ENCODE measurements around the gene NSL1.
"Not testable (repeated sequence)": the region's sequence is repeated elsewhere in the genome, so short reads cannot be mapped to it uniquely, and the experiment has no call there.

Gene NSL1

DNA sequence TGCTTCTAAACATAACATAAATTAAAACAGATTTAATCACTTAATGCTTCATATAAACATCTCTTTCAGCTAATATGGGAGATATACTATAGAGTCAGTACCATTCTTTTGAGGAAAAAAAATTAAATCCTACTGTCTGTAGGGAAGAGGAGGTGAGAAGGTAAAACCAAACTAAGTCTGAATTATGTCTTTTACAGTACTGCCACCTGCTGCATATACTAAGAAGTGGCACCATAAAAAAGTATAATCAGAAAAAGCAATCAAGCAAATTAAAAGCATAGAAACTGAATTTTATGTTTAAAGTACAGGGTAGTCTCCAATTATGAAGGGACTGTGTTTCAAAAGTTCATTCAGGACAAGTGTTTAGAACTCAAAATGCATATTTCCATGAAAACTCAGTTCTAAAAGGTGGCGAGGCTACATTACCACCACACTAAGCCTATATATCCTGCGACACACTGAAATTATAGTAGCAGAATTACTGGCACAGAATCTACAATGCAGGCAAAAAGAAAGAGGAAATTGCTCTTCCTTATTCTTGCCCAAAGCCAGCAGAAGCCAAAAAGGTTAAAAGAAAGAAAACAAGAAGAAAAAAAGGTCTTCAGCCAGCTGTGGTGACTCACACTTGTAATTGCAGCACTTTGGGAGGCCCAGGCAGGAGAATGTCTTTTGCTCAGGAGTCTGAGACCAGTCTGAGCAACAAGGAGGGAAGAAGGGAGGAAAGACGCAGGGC is 9.0 kb downstream of the NSL1 start:
- peak; percentile 46 for DNase-seq

DNA sequence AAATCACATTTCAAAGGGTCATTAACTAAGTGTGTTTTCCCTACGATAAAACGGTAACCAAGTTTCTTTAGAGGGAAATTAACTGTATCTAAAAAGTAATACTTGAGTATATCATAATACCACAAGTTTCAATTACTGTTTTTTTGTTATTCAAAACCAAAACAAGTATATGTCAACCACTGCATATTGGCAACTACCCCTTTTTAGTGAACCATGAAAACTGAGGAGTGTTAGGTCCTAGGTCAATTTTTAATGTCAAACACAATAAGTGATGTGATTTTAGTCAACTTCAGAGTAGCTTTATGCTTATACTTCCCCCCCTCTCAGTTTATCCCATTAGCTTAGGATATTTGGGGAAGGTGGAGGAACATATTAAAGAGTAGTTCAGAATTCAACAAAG is 10.4 kb downstream of the NSL1 start:
- no peak for DNase-seq

DNA sequence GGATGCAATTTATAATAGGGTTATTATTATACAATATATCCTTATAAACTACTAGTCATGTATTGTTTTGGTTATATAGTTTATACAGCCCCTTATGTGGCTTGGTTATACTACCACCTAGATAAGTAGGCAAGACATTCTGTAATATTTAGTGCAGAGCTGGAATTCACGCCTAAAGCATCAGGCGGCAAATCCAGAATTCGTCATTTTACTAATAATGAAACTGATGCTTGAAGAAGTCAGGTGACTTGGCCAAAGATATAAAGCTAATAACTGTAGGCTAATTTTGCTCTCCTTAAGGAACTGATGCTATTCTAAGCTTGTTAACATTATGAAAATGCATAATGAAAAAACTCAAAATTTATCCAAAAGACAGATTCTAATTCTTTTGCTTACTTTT is 10.8 kb downstream of the NSL1 start:
- no peak for DNase-seq

DNA sequence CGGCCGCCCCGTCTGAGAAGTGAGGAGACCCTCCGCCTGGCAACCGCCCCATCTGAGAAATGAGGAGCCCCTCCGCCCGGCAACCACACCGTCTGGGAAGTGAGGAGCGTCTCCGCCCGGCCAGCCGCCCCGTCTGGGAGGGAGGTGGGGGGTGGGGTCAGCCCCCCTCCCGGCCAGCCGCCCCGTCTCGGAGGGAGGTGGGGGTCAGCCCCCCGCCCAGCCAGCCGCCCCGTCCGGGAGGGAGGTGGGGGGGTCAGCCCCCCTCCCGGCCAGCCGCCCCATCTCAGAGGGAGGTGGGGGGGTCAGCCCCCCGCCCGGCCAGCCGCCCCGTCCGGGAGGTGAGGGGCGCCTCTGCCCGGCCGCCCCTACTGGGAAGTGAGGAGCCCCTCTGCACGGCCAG is 12.5 kb downstream of the NSL1 start:
- not testable (repeated sequence) for DNase-seq

DNA sequence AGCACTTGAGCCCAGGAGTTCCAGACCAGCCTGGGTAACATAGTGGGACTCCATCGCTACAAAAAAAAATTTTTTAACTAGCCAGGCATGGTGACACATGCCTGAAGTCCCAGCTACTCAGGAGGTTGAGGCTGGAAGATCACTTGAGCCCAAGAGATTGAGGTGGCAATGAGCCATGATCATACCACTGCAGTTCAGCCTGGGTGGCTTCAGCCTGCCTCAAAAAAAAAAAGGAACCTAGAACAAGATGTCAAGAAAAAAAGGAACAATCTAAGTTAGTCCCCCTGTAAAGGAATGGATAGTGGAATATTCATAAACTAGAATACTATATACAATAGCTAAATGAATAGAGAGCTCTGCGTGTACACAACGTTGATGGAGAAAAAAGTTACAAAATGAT is 14.4 kb downstream of the NSL1 start:
- DNase-seq = no peak

DNA sequence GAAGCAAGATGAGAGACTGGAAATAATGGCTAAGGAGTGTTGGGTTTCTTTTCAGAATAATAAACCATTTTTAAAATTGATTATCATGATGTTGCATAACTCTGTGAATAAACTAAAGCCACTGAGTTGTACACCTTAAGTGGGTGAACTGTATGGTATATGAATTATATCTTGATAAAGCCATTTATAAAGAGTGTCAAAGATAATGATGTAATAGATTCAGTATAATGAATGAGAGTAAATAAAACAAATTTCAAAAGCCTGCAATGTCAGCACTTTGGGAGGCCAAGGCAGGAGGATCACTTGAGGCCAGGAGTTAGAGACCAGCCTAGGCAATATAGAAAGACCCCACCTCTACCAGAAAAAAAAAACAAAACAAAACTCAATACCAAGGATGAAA is 16.3 kb downstream of the NSL1 start:
- DNase-seq = no peak

DNA sequence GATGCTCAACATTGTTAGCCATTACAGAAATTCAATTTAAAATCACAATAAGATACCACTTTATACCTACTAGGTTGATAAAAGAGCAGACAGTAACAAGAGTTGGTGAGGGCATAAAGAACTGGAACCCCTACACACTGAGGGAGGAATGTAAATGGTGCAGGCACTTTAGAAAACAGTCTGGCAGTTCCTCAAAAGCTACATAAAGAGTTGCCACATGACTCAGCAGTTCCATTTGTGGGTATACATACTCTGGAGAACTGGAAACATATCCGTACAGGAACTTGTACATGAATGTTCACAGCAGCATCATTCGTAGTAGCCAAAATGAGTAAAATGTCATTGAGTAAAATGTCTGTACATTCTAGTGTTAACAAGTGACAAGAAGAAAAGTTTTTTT is 17.0 kb downstream of the NSL1 start:
- no peak for DNase-seq

DNA sequence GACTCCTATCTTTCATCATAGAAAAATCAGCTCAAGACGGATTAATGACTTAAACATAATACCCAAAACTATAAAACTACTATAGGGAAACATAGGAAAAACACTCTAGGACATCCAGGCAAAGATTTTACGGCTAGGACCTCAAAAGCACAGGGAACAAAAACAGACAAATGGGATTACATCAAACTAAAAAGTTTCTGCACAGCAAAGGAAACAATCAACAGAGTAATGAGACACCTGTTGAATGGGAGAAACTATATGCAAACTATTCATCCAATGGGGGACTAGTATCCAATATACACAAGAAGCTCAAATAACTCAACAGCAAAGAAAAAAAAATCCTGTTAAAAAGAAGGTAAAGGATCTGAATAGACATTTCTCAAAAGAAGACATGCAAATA is 18.6 kb downstream of the NSL1 start:
- DNase-seq = no peak

DNA sequence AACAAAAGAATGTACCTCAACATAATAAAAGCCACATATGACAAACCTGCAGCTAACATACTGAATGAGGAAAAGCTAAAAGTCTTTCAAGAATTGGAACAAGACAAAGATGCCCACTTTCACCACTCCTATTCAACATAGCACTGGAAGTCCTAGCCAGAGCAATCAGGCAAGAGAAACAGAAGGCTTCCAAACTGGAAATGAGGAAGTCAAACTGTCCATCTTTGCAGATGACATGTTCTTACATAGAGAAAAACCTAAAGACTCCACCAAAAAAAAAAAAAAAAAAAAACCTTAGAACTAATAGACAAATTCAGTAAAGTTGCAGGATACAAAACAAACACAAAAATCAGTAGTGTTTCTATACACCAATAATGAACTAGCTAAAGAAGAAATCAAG is 20.2 kb downstream of the NSL1 start:
- DNase-seq = no peak

DNA sequence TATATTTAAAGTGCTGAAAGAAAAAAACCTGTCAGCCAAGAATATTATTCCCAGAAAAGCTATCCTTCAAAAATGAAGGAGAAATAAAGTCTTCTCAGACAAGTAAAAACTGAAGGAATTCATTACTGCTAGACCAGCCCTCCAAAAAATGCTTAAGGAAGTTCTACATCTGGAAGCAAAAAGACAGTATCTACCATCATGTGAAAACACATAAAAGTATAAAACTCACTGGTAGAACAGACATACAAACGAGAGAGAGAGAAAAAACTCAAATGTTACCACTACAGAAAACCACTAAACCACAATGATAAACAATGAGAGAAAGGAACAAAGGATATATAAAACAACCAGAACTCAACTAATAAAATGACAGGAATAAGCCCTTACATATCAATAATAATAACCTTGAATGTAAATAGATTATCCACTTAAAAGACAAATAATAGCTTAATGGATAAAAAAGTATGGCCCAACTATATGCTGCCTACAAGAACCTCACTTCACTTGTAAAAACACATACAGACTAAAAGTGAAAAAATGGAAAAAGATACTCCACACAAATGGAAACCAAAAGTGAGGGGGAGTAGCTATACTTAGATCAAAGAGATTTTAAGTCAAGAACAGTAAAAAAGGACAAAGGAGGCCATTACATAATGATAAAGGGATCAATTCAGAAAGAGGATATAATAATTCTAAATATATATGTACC is 22.0 kb downstream of the NSL1 start:
- no peak for DNase-seq

DNA sequence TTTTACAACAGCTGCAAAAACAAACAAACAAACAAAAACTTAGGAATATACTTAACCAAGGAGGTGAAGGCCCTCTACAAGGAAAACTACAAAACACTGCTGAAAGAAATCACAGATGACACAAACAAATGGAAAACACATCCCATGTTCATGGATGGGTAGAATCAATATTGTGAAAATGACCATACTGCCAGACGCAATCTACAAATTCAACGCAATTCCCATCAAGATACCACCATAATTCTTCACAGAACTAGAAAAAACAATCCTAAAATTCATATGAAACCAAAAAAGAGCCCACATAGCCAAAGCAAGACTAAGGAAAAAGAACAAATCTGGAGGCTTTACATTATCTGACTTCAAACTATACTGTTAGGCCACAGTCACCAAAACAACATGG is 24.8 kb downstream of the NSL1 start:
- not testable (repeated sequence) for DNase-seq

DNA sequence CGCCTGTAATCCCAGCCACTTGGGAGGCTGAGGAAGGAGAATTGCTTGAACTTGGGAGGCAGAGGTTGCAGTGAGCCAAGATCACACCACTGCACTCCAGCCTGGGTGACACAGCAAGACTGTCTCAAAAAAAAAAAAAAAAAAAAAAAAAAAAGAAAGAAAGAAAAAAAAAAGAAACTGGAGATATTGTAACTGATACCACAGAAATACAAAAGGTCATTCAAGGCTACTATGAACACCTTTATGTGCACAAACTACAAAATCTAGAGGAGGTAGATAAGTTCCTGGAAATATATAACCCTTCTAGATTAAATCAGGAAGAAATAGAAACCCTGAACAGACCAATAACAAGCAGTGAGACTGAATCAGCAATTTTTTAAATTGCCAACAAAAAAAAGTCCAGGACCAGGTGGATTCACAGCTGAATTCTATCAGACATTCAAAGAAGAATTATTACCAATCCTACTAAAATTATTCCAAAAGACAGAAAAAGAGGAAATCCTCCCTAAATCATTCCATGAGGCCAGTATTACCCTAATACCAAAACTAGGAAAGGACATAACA is 26.8 kb downstream of the NSL1 start:
- not testable (repeated sequence) for DNase-seq

DNA sequence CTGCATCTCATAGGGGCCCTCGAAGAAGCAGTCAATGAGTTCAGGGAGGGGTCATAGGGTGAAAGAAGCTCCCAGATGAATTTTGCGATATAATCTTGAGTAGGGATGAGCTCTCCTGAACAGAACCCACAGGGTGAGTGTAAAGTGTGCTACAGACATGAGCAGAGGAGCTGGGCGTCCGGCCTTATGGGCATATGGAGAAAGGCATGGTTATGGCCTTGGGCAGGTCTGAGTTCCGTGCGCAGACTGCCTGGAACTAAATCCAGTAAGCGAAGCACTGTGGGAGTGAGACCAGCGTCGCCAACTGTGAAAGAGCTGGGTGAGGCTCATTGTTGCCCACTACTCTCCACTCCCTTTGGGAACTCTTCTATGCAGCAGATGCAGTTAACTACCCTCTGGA is 28.7 kb downstream of the NSL1 start:
- DNase-seq = no peak

DNA sequence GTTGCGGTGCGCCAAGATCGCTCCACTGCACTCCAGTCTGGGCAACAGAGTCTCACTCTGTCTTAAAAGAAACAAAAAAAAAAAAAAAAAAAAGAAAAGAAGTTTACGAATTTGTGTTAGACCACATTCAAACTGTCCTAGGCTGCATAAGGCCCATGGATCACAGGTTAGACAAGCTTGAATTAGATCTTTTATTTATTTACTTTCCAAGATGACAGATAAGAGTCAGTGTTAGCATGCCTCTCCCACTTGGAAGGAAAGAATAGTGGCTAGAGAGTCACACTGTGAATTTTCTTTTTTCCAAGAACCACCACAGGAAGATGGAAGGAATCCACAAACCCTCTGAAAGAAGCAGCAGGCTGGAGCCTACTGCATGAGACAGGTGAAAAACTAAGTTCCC is 29.3 kb downstream of the NSL1 start:
- no peak for DNase-seq

DNA sequence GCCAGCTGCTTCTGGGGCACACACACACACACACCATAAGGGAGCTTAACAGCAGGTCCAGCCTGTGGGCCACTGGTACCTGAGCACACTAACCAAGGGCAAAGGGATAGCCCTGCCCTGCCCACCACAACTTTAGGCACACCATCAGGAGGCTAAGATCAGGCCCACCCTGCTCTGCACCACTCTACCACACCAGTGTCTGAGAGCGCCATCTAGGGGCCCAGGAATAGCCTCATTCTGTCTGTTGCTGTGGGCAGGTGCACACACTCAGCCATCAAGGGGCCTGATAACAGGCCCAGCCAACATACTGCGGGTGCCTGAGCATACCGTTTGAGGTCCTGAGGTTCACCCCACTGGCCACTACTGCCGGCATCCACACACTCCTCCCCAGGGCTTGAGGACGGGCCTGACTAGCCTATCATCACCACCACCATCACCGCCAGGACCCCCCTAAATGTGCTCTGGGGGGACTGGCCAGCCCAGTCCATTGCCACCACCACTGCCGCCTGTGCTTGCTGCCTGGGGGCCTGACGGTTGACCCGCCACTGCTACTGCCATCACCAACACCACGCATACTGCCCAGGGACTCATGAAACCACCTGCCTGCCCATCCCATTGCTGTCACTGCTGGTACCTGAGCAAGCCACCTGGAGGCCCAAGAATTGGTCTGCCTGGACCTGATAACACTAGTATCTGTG is 31.3 kb downstream of the NSL1 start:
- peak; percentile 50 for DNase-seq

DNA sequence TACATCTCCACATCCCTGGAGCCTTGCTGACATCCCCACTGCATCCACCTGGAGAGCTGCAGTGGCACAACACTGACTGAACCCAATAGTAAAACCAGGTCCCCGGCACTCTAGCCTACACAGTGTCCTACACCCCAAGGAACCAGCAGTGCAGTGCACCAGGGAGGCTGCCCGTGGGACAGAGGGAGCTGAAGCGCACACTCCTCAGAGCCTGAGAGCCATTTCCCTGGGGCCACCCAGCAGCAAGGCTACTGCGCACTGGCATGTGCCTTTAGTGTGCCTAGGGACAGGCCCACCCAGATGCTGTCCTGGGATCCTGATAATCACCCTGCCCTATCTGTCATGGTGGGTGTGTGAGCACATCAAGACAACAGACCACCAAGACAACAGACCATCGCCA is 31.9 kb downstream of the NSL1 start:
- no peak for DNase-seq

DNA sequence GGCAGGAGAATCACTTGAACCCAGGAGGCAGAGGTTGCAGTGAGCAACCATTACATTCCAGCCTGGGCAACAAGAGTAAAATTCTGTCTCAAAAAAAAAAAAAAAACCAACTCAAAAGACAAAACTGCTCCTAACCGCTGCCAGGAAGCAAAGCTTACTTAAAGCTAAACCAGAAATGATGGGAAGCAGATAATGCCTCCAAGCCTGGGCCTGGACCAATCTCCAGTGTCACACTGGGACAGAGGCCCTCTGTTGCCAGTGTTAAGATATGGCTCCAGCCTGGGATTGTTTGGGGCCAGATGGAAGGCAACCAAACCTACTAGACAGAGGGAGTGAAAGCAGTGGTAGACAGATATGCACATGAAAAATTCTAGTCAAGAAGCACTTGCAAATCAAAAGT is 36.9 kb downstream of the NSL1 start:
- no peak for DNase-seq

DNA sequence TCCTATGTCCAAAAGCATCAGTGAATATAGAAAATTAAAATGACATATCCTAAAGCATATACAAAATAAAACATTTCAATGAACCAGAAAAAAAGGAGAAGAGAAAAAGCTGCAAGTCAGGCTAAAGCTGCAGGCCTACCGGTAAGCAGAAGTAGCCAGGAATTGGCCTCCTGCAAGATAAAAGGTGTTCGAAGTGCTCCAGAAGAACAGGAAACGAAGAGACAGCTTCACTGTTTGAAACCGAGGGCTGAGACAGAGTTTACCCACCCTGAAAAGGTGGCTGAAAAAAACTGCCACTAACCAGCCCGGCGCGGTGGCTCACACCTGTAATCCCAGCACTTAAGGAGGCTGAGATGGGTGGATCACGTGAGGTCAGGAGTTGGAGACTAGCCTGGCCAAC is 37.4 kb downstream of the NSL1 start:
- peak; percentile 14 for DNase-seq

DNA sequence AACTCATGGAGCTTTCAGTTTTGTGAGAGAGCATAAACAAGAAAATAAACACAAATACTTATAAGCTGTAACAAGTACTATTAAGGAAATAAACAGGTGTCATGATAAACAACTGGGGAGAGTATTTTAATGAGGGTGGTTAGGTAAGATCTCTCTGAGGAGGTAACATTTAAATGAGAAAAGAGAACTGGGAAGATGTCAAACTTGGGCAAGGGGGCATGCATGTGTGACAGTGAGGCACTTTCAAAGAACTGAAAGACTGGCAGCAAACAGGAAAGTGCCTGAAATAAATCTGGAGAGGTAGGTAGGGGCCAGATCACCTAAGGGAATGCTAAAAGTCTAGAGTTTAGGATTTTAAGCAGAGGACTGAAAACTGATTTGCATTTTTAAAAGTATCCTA is 37.8 kb downstream of the NSL1 start:
- no peak for DNase-seq

DNA sequence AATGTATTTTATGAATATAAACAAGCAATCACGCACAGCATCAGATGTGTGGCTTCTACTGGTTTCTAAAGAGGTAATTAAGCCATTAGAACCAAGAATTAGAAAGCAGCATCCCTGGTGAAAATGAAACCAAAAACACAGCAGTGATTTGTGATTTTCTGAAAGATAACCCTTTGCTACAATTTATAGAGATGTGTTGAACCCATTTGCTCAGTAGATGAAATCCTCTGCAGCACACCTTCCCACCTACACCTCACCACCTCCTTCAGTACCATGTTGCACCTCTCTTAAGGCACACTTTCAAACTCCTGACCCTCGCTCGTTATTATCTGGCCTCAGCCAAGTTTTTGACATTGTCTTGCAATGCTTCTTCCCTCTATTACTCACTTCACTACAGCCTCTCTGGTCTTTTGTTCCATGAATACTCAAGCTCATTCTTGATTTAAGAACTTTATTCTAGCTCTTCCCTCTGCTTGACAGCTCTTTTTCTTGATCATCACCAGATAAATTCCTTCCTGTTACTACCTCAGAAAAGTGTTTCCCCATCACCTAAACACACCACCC is 38.6 kb downstream of the NSL1 start:
- peak; percentile 25 for DNase-seq

DNA sequence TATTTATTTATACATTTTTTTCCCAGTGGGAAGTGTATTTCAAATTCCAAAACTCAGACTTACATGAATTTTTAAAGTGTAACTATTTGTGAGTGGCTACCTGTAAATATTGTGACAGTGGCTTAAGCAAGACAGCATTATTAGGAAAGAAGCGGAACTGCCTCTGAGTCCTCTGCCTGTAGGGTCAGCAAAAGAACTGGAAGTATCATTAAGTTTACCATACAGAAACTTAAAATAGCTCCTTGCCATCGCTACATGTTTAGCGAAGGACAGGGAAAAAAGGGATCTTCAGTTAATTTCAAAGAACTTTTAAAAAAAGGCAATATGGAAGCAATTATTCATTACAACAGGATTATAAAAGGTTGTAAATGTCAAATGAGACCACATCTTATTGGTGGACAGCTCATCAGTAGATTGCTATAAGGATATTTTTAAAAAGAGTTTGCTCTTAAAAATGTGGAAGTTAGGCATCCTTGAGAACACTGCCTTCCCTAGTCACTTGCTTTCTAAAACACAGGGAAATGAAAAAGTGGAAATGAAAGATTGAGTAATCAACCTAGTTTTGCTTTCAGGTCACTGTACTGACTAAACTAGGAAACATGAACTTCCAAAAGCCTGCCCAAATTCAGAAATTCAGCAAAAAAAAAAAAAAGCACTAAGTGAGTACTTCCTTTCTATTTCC is 39.2 kb downstream of the NSL1 start:
- no peak for DNase-seq

DNA sequence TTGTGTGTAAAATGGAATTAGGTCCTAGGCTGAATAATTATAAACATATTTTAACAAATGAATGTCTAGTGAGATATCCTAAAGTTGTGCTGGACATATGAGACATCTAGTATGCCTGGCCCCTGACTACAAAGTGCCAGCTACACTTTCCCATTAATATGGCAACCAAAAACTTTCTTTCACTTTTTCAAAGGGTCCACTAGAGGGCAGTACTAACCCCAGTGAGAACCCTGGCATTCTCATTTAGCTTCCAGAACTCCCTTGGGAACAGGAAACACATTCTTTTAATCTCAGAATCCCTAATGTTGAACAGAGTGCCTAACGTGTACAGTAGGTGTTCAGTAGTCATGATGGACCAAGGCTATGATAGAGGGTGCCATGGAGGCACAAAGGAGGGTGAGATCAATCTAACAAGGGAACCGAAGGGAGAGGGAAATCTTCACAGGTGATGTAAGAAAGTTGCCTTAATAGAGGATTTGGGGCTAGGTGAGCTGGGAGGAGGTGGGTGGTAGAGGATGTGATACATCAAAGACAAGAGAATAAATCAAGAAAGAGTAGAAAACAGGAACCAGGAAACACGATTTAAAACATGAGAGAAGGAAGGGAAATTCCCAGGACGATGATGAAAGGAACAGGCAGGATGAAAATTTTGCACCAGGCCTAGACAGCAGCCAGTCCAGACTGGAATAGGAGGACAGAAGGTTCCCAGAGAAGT is 41.6 kb downstream of the NSL1 start:
- DNase-seq = peak; percentile 33

All from CD4-positive, alpha-beta T cell treated with Interleukin-10 for 1 hour (primary cell).